Panc1 (cell line): ENCODE data around the gene CAPN9. TPM values are rescaled to one million over a fixed set of nuclear protein-coding genes. Genes with fewer than 3 reads are reported as not detected.

ENCODE experiments used
- ATAC-seq: fragments of 200-7000 bp; cut with Tn5 transposase; 2 replicates; pipeline ENCODE4 v1.9.1; 2020; ENCODE audit warnings: mild to moderate bottlenecking, moderate library complexity
- BruUV-seq: library from RNA; stranded (reverse); fragments of 400-500 nt; replicated peaks from 2 replicates; lab custom pipeline; 2021; lab: Mats Ljungman, UMichigan
- CTCF ChIA-PET: fragments of 300-600 bp; sonication (Branson Sonifier 250); formaldehyde crosslinking; loops from one replicate; lab custom pipeline; 2022; ENCODE audit warnings: antibody characterized with exemption; lab: Charles Lee
- POLR2A ChIA-PET: fragments of 300-600 bp; sonication (Branson Sonifier 250); formaldehyde crosslinking; loops from one replicate; lab custom pipeline; 2022; ENCODE audit warnings: antibody characterized with exemption; lab: Charles Lee
- DNase-seq: peaks from one replicate; pipeline ENCODE4 v3.0.0-alpha.2; 2010; ENCODE audit warnings: low read depth, low spot score
- H3K27ac ChIP-seq: 2 replicates; pipeline ENCODE4 v1.5.1; 2011; ENCODE audit warnings: mild to moderate bottlenecking, low read length, inconsistent platforms
- H3K27me3 ChIP-seq: fragments of 200-500 bp; sonication (Bioruptor generic); 2 replicates; pipeline ENCODE4 v1.6.0; 2014; ENCODE audit warnings: low read length, inconsistent platforms; ENCODE audit not compliant: control insufficient read depth, insufficient read depth
- H3K36me3 ChIP-seq: fragments of 200-500 bp; sonication (Bioruptor generic); 2 replicates; pipeline ENCODE4 v1.5.1; 2014; ENCODE audit warnings: inconsistent platforms, mild to moderate bottlenecking, low read length, moderate library complexity; ENCODE audit not compliant: control insufficient read depth, insufficient read depth
- H3K4me1 ChIP-seq: 2 replicates; pipeline ENCODE4 v1.5.1; 2011; ENCODE audit warnings: inconsistent platforms, mild to moderate bottlenecking, low read length, moderate library complexity; ENCODE audit not compliant: control insufficient read depth, insufficient read depth
- H3K4me3 ChIP-seq, 2 experiments: 2 replicates each; pipeline ENCODE4 v1.5.1; 2011 to 2012; ENCODE audit warnings: low read depth in 2 of 2, low read length in 2 of 2, mild to moderate bottlenecking in 2 of 2, inconsistent platforms in 1 of 2, moderate library complexity in 1 of 2
- H3K9me3 ChIP-seq: fragments of 200-500 bp; sonication (Bioruptor generic); 2 replicates; pipeline ENCODE4 v1.5.1; 2014; ENCODE audit warnings: low read depth, mild to moderate bottlenecking, inconsistent platforms, low read length, moderate library complexity; ENCODE audit not compliant: control insufficient read depth, insufficient read depth
- CTCF ChIP-seq: fragments of 450-650 bp; IDR thresholded peaks from 2 replicates; pipeline ENCODE4 v1.5.1; 2017; ENCODE audit warnings: mild to moderate bottlenecking
- POLR2AphosphoS5 ChIP-seq: IDR thresholded peaks from 2 replicates; pipeline ENCODE4 v1.6.1; 2012; ENCODE audit warnings: mild to moderate bottlenecking, low read depth, low read length, moderate library complexity
- SIN3A ChIP-seq: IDR thresholded peaks from 2 replicates; pipeline ENCODE4 v1.6.1; 2012; ENCODE audit warnings: low read depth, mild to moderate bottlenecking, low read length, moderate library complexity, borderline replicate concordance; ENCODE audit not compliant: insufficient read depth
- TCF7L2 ChIP-seq: IDR thresholded peaks from 2 replicates; pipeline ENCODE4 v1.6.1; 2011; ENCODE audit warnings: mild to moderate bottlenecking, low read depth, low read length, inconsistent platforms
- in situ Hi-C: cut with HindIII; loops from 2 replicates; pipeline ENCODE4 v1.10.0; 2016; ENCODE audit warnings: low sequenced_read_pairs, low pct_unique_long_range_greater_than_20kb
- intact Hi-C: fragments of 100-400 bp; cut with micrococcal nuclease; formaldehyde crosslinking; loops from one replicate; pipeline ENCODE4 v1.10.0; 2022; ENCODE audit not compliant: unreplicated experiment
- total RNA-seq: library from RNA; stranded (reverse); gene quantifications from one replicate; pipeline ENCODE4 v1.2.1, GENCODE V29; 2021; ENCODE audit not compliant: unreplicated experiment
- TF ChIP-seq, protein P1 (sequence below), 2 experiments: IDR thresholded peaks; 2 replicates each; pipeline ENCODE4 v1.6.1; 2011 to 2012; ENCODE audit warnings: low read depth in 2 of 2, control low read depth in 1 of 2, low read length in 1 of 2, mild to moderate bottlenecking in 1 of 2, moderate library complexity in 1 of 2; ENCODE audit not compliant: insufficient read depth in 1 of 2

The CAPN9 gene
- total RNA-seq, 1 experiment from 2014 or later: not detected

DNA sequence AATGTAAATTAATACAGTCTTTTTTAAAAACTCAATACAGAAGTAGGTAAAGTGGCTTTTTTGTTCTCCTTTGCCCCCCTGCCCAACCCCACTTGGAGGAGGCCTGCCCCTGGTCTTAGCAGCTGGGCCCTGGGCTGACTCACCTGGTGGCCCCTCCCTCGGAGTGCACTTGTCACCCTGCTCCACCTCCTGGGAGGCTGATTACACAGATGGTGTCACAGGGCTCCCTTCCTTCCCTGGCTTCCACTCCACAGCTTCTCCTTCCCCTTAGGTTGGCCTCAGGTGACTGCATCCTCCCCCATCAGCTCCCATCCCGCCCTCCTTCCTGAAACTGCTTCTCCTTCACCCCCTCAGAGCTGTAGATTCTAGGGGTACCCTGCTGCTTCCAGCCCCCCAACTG, 11.7 kb upstream of the CAPN9 start:
- H3K9me3 ChIP-seq: no peaks in the 10 kb centered on the region
- in situ Hi-C loops (no loop called here), intact Hi-C loops (no loop called here)
- no peaks in the 10 kb centered on the region for H3K36me3 ChIP-seq
- peaks cover 3% of the 10 kb centered on the region; the same call in 1 of the 2 replicates for H3K27me3 ChIP-seq
- no peak overlapping the region for H3K4me3 ChIP-seq
- no peak for TF ChIP-seq TCF7L2
- TF ChIP-seq CTCF: no peak
- TF ChIP-seq, protein P1, sequence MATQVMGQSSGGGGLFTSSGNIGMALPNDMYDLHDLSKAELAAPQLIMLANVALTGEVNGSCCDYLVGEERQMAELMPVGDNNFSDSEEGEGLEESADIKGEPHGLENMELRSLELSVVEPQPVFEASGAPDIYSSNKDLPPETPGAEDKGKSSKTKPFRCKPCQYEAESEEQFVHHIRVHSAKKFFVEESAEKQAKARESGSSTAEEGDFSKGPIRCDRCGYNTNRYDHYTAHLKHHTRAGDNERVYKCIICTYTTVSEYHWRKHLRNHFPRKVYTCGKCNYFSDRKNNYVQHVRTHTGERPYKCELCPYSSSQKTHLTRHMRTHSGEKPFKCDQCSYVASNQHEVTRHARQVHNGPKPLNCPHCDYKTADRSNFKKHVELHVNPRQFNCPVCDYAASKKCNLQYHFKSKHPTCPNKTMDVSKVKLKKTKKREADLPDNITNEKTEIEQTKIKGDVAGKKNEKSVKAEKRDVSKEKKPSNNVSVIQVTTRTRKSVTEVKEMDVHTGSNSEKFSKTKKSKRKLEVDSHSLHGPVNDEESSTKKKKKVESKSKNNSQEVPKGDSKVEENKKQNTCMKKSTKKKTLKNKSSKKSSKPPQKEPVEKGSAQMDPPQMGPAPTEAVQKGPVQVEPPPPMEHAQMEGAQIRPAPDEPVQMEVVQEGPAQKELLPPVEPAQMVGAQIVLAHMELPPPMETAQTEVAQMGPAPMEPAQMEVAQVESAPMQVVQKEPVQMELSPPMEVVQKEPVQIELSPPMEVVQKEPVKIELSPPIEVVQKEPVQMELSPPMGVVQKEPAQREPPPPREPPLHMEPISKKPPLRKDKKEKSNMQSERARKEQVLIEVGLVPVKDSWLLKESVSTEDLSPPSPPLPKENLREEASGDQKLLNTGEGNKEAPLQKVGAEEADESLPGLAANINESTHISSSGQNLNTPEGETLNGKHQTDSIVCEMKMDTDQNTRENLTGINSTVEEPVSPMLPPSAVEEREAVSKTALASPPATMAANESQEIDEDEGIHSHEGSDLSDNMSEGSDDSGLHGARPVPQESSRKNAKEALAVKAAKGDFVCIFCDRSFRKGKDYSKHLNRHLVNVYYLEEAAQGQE (IDR thresholded peaks at IDR 0.05; ENCODE audit: insufficient read depth in 1 of 2, low read depth in 2 of 2, low read length in 1 of 2): no peak
- TF ChIP-seq SIN3A: no peak
- no peak for TF ChIP-seq POLR2AphosphoS5
- ChIA-PET CTCF (no interaction called here), POLR2A (no interaction called here)
- no peaks in the 10 kb centered on the region for H3K4me1 ChIP-seq
- ATAC-seq (no peak), DNase-seq (no peak)
- no TSS peak for BruUV-seq
- H3K27ac ChIP-seq: no peak overlapping the region

- in situ Hi-C loops (no loop called here), intact Hi-C loops (no loop called here)
- no peaks in the 10 kb centered on the region for H3K9me3 ChIP-seq
- no peaks in the 10 kb centered on the region for H3K4me1 ChIP-seq
- CTCF ChIA-PET: no interaction called here
- H3K4me3 ChIP-seq: no peak overlapping the region
- H3K27me3 ChIP-seq: peaks cover 3% of the 10 kb centered on the region; the same call in 1 of the 2 replicates
- no peak overlapping the region for H3K27ac ChIP-seq
- no peaks in the 10 kb centered on the region for H3K36me3 ChIP-seq
- ATAC-seq: no peak
- no TSS peak for BruUV-seq
- POLR2A ChIA-PET: no interaction called here
- DNase-seq: no peak
- no peak for TF ChIP-seq TCF7L2
Measured at GRCh38 chr1:230737622-230738262, 9.4 kb upstream of the CAPN9 start.

DNA sequence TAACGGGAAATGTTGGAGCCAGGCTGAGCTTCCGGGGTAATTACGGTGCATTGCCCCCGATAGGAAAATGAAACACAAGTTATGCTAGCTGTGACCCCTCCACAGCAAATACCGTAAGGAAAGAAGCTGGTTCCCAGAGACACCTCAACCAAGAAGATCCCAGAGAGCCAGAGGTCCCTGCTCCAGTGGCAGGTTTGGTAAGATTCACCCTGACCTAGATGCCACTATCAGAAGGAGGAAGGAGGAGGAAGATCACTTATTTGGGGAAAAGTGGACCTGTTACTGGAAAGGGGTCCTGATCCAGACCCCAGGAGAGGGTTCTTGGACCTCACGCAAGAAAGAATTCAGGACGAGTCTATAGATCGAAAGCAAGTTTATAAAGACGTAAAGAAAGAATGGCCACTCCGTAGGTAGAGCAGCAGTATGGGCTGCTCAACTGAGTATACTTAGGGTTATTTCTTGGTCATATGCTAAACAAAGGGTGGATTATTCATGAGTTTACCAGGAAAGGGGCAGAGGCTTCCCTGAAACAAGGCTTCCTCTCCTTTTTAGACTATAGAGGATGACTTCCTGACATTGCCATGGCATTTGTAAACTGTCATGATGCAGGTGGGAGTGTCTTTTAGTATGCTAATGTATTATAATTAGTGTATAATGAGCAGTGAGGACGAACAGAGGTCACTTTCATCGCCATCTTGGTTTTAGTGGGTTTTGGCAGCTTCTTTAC, 7.5 kb upstream of the CAPN9 start:
- no peak overlapping the region for H3K27ac ChIP-seq
- ATAC-seq (no peak), DNase-seq (no peak)
- TF ChIP-seq TCF7L2 (no peak), POLR2AphosphoS5 (no peak), CTCF (no peak), SIN3A (no peak)
- TF ChIP-seq, protein P1 (IDR thresholded peaks at IDR 0.05; ENCODE audit: insufficient read depth in 1 of 2, low read depth in 2 of 2, low read length in 1 of 2): no peak
- no peaks in the 10 kb centered on the region for H3K4me1 ChIP-seq
- H3K9me3 ChIP-seq: no peaks in the 10 kb centered on the region
- intact Hi-C loops: no loop called here
- BruUV-seq: no TSS peak
- H3K27me3 ChIP-seq: peaks cover 3% of the 10 kb centered on the region; the same call in 1 of the 2 replicates
- H3K36me3 ChIP-seq: no peaks in the 10 kb centered on the region
- no peak overlapping the region for H3K4me3 ChIP-seq
- CTCF ChIA-PET: no interaction called here
- in situ Hi-C loops: no loop called here
- POLR2A ChIA-PET: no interaction called here
